ENCODE results near the gene CCSER1.

The CCSER1 gene

DNA sequence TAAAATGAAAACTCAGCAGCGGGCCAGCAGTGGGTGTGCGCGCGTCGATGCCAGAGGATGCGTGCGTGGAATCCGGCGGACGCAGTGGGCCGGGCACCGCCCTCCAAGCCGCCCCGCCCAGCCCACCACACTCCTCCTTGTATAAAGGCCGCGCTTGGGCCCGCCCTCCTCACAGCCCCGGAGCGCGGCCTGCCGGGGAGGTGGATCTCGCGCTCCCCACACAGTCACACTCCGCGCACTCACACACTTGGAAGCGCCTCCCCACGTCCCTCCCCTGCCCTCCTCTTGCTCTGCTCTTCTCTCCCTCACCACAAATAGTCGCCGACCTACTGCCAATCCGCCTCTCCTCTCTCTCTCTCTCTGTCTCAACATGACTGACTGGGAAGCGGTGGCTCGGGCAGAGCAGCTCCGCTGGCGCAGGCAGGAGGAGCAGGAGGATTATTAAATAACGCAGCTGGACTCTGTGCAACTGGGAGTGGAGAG, at the start of gene CCSER1:
Gene CCSER1 (plus strand): TSS at position 172 of the 483 bp plus-strand sequence.
- Mint-ChIP-seq H3K27ac (no peak within 1 kb of the TSS), H3K36me3 (no peaks in the 10 kb centered on the region), H3K4me3 (peak within 1 kb of the TSS; percentile 67), H3K9me3 (no peaks in the 10 kb centered on the region), H3K27me3 (peaks cover 40% of the 10 kb centered on the region), H3K4me1 (peaks cover 19% of the 10 kb centered on the region)

DNA sequence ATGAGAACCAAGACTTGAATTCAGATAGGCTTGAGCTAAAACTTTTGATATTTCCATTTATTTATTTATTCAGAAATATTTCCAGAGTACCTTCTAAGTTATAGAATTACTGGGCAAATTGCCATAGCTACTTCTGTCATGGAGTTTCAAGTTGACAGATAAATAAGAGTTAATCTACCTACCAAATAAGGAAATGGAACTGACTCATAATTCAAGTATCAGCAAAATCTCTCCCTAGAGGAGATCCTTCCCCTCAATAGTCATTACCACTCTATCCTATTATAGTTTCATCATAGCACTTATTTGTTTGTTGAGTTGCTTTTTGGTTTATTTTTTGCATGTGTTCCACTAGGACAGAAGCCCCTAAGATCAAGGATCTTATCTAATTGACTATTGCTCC, 48.8 kb upstream of the CCSER1 start:
- H3K4me3 Mint-ChIP-seq, result no peak overlapping the region
- no peaks in the 10 kb centered on the region for H3K4me1 Mint-ChIP-seq
- no peaks in the 10 kb centered on the region for H3K36me3 Mint-ChIP-seq
- H3K27ac Mint-ChIP-seq, result no peak overlapping the region
- H3K27me3 Mint-ChIP-seq, result peaks cover 1% of the 10 kb centered on the region
- no peaks in the 10 kb centered on the region for H3K9me3 Mint-ChIP-seq

DNA sequence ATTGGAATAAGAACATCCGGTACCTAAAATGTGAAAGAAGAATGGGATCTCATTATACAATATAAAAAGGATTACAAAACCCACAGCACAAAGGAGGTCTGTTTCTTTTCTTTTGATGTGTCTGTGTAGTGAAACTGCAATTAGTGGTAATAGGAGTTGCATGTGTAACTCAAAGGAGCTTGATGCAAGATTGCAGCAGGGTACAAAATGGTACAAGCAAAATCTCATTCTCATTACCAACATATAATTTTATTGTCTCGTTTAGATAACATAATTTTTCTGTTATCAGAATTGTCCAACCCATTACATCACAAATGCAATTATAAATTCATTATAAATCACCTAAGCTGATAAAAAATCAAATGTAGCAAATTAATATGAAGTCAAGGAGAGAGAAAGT, 47.1 kb upstream of the CCSER1 start:
- H3K4me3 Mint-ChIP-seq, result no peak overlapping the region
- H3K36me3 Mint-ChIP-seq, result no peaks in the 10 kb centered on the region
- H3K27me3 Mint-ChIP-seq, result no peaks in the 10 kb centered on the region
- no peaks in the 10 kb centered on the region for H3K4me1 Mint-ChIP-seq
- H3K9me3 Mint-ChIP-seq, result no peaks in the 10 kb centered on the region
- H3K27ac Mint-ChIP-seq, result peak overlapping the region; percentile 27

DNA sequence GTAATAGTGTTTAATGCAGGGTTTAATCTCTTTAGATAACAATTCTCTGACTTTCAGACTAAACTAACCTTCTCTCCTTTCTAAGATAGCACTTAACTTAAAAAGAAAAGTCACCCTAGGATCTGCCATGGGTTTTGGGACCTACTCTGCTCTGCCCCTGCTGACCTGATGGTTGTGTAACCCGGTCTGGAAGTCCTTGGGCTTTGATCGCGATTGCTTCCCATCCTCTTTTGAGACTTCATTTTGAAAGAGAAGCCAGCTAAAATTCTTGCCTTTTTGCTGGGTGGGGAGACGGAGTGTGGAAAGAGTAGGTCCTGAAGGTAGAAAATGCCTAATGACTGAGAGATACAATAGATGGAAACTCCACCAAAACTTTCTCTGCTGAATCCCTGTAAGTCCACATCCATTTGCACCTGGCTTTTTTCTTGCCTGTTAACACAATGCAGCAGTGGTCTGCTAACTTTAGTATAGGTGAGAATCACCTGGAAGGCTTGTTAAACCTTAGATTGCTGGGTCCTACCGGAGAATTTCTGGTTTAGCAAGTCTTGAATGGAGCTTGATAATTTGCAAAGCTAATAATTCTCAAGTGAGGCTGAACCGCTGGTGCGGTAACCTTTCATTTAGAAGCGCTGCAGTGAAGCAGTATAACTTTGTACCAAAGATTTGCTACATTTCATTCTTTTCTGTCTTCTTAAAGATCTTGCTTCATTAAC, 45.6 kb upstream of the CCSER1 start:
- H3K27ac Mint-ChIP-seq, result no peak overlapping the region
- no peaks in the 10 kb centered on the region for H3K27me3 Mint-ChIP-seq
- H3K36me3 Mint-ChIP-seq, result no peaks in the 10 kb centered on the region
- no peaks in the 10 kb centered on the region for H3K9me3 Mint-ChIP-seq
- no peaks in the 10 kb centered on the region for H3K4me1 Mint-ChIP-seq
- H3K4me3 Mint-ChIP-seq, result no peak overlapping the region

DNA sequence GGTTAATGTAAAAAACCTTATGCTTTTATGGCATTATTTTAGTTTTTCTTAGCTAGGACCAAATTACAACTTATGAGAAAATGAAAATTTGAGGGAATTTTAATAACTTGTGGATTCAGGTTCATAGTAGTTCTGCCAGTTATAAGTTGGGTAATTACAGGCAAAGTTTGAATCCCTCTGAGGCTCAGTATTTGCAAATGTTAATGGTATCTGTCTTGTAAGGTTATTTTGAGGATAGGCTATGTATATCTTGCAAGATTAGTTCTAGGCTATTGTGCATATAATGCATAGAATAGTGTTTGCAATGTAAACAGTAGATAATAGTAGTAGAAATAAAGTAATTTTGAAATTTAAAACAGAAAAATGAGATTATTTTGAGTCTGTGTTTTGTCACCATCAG, 44.7 kb upstream of the CCSER1 start:
- no peak overlapping the region for H3K27ac Mint-ChIP-seq

DNA sequence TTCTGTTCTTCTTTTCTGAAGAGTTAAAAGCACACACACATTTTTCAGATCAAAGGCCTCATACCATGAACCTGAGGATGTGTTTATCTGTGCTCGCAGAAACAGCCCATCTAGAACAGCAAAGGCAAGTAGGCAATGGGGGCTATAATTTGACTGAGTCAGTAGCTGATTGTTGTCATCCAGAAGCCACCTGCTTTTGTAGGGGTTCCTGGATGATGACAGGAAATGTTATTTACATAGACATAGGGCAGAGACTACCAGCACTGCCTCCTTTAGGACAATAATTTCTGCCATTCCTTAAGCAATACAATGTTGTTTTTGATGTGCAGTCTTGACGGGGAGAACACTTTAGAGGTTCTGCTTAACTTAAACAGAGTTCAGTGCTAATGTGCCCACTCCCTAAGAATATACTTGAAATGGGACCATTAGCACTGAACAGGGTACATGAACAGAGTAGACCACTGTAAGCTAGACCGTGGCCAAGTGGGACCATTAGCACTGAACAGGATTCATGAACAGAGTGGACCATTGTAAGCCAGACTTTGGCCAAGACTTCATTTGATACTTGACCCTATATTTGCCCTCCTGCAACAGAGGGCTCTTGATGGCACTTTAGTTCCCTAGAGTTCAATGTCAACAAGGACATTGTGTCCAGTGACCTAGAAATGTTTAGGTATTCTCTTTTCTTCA, 42.8 kb upstream of the CCSER1 start:
- Mint-ChIP-seq H3K27ac (no peak overlapping the region), H3K36me3 (no peaks in the 10 kb centered on the region), H3K4me3 (no peak overlapping the region), H3K9me3 (no peaks in the 10 kb centered on the region), H3K4me1 (no peaks in the 10 kb centered on the region), H3K27me3 (no peaks in the 10 kb centered on the region)

More for the DNA sequence above, 44.7 kb upstream of the CCSER1 start:
- Mint-ChIP-seq H3K27me3 (no peaks in the 10 kb centered on the region), H3K4me1 (no peaks in the 10 kb centered on the region), H3K9me3 (no peaks in the 10 kb centered on the region), H3K4me3 (no peak overlapping the region), H3K36me3 (no peaks in the 10 kb centered on the region)

DNA sequence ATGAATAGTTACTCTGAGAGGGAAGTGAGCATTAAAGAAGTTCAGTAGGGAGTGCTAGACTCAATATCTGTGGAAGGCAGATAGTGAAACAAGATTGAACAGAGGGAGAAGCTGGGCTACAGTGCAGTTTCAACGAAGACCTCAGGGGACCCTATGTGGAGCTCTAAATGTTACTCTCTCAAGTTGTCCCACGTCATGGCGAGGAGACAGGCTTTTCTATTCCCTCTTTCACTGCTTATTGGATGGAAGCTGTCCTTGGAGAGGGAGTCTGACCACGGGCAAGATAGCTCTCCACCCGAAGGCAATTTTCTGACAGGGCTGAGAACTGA, 42.3 kb upstream of the CCSER1 start:
- H3K27ac Mint-ChIP-seq, result no peak overlapping the region

DNA sequence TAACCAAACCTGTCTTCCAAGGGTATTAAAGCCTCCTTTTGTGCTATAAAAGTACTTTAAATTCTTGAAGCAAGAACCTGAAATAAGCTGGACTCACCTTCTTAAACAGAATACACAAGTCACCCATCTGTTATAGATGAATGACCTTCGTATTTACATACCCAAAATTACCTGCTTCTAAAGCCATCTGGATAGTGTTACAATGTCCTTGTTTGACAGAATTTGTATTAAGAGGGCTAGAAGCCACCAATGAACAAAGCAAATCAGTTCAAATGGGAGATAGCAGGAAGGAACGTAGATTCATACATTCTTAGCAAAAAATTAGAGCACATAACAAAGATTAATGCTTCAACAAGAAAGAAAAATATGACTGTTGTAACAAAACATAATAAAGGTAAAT, 33.7 kb upstream of the CCSER1 start:
- Mint-ChIP-seq H3K36me3 (no peaks in the 10 kb centered on the region), H3K4me1 (no peaks in the 10 kb centered on the region), H3K9me3 (no peaks in the 10 kb centered on the region), H3K27ac (no peak overlapping the region), H3K4me3 (no peak overlapping the region), H3K27me3 (peaks cover 3% of the 10 kb centered on the region)

More for the DNA sequence above, 42.3 kb upstream of the CCSER1 start:
- Mint-ChIP-seq H3K27me3 (no peaks in the 10 kb centered on the region), H3K36me3 (no peaks in the 10 kb centered on the region), H3K9me3 (no peaks in the 10 kb centered on the region), H3K4me1 (no peaks in the 10 kb centered on the region), H3K4me3 (no peak overlapping the region)

DNA sequence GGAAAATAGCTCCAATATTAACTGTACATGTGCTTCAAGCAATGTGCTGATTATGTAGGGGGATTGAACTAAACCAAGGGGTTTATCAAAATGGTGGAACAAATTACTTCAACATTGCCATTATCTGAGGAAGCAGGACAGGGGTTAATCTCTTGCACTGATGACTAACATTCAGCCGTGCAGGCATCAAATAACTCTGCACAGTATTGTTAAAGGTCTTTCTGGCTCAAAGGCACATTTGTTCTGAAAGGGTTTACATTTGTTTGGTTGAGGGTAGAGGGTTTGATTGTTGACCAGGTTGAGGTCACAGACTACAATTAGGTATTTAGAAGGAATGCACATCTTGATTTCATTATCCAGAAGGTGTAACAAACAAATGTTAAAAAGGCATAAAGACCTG, 32.2 kb upstream of the CCSER1 start:
- Mint-ChIP-seq H3K36me3 (no peaks in the 10 kb centered on the region), H3K27me3 (peaks cover 3% of the 10 kb centered on the region), H3K27ac (no peak overlapping the region), H3K4me1 (no peaks in the 10 kb centered on the region), H3K4me3 (no peak overlapping the region), H3K9me3 (no peaks in the 10 kb centered on the region)

DNA sequence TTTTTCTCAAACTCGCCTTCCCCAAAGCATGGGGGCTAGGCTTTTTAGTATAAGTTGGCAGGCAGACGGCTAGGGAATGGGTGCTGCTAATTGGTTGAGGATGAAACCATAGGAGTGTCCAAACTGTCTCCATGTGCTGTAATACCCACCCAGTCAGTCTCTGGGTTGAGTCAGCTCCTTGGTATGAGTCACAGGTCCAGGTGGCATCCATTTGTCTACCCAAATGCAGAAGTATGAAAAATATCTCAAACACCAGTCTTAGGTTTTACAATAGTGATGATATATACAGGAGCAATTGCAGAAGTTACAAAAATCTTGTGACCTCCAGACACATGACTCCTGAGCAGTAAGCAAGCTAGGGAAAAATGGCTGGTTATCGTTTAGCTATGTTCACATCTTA, 27.4 kb upstream of the CCSER1 start:
- Mint-ChIP-seq H3K4me3 (no peak overlapping the region), H3K27me3 (peaks cover 3% of the 10 kb centered on the region), H3K36me3 (no peaks in the 10 kb centered on the region), H3K4me1 (no peaks in the 10 kb centered on the region), H3K9me3 (no peaks in the 10 kb centered on the region), H3K27ac (no peak overlapping the region)

DNA sequence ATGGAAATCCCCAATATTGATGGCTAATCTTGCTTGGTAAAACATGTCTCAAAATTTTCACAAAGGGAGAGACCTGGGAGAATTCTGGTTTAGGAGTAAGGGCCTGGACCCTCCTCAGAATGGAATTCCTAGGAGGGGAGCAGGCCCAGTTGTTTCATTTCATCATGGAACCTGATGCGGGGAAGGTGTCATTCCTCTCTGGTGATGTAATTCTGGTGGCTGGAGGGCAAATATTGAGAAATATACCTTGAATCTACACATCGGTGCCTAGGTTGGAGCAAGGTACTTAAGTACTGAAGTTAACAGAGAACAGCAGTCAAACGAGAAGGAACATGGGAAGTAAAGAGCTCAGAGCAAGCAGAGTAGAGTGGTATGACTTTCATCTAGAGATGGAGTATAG, 23.2 kb upstream of the CCSER1 start:
- Mint-ChIP-seq H3K4me1 (no peaks in the 10 kb centered on the region), H3K4me3 (no peak overlapping the region), H3K9me3 (no peaks in the 10 kb centered on the region), H3K36me3 (no peaks in the 10 kb centered on the region), H3K27ac (no peak overlapping the region), H3K27me3 (peaks cover 4% of the 10 kb centered on the region)

DNA sequence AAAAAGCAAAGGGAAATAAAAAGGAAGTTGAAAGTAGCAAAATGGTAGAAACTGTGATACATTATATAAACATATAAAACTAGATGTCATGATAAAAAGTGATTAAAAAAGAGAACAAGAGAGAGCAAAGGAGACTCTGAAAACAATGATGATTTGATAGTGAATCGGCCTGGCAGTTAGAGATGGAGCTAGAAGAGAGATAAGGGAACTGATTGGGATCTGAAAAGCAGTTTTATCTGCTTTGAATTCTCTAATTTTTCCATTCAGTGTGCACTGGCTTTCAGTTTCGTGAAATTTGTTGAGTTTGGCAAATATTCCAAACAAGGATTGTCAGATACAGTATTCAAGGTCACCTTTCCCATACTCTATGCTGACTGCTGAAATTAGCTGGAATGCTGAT, 21.9 kb upstream of the CCSER1 start:
- H3K9me3 Mint-ChIP-seq, result no peaks in the 10 kb centered on the region

DNA sequence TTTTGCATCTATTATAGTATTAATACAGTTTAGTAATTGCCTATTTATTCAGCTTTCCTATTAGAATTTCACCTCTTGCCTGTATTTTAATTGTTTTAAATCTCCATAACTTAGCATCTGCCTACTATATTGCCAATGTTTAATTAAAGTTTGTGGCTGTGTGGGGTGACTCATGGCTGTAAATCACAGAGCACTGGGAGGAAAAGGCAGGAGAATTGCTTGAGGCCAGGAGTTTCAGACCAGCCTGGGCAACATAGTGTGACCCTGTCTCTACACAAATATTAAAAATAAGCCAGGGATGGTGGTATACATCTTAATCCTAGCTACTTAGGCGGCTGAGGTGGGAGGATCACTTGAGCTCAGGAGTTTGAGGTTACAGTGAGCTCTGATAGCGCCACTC, 14.5 kb upstream of the CCSER1 start:
- Mint-ChIP-seq H3K27ac (no peak overlapping the region), H3K9me3 (no peaks in the 10 kb centered on the region), H3K4me1 (no peaks in the 10 kb centered on the region), H3K27me3 (peaks cover 5% of the 10 kb centered on the region), H3K36me3 (no peaks in the 10 kb centered on the region), H3K4me3 (no peak overlapping the region)

More for the DNA sequence above, 21.9 kb upstream of the CCSER1 start:
- H3K36me3 Mint-ChIP-seq, result no peaks in the 10 kb centered on the region
- no peak overlapping the region for H3K4me3 Mint-ChIP-seq
- no peak overlapping the region for H3K27ac Mint-ChIP-seq
- H3K27me3 Mint-ChIP-seq, result peaks cover 4% of the 10 kb centered on the region
- H3K4me1 Mint-ChIP-seq, result no peaks in the 10 kb centered on the region

DNA sequence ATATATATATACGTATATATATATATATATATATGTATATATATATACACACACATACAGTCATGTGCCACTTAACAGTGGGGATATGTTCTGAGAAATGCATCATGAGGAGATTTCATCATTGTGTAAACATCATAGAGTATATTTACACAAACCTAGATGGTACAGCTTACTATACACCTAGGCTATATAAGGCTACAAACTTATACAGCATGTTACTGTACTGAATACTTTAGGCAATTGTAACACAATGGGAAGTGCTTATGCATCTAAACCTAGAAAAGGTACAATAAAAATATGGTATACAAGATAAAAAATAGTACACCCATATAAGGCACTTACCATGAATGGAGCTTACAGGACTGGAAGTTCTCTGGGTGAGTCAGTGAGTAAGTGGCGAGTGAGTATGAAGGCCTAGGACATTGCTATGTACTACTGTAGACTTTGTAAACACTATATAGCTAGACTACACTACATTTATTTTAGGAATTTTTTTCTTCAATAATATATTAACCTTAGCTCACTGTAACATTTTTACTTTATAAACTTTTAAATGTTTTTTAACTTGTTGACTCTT, 13.2 kb upstream of the CCSER1 start:
- Mint-ChIP-seq H3K27me3 (peaks cover 5% of the 10 kb centered on the region), H3K4me3 (no peak overlapping the region), H3K36me3 (no peaks in the 10 kb centered on the region), H3K27ac (no peak overlapping the region), H3K4me1 (no peaks in the 10 kb centered on the region), H3K9me3 (no peaks in the 10 kb centered on the region)

DNA sequence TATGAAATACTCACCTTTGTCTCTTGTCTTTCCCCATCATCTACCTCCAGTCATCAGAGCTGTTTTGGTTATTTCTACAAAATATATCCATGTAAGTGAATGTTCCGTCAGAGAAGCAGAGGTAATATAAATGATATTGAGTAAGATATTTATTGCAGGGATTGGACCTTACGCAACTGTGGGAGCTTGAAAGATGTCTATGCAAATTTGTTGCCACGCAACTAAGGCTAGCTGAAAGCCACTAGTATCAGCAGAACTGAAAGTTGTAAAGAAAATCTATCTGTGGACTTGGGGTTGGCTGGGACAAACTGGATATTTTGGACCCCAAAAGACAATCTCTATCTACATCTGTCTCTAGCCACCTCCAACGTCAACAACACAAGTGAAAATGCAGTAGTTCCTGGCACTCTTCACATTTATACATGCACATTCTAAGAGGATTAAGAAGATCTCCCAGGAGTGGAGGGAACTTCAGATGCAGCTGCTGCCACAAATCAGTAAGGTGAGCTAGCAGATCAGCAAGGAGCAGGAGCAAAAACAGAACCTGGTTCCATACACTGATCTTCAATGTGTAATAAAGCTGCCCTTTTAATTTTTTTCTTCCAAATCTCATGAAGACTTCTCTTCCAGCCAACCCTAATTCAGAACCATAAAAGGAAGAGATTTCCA, 8.5 kb upstream of the CCSER1 start:
- no peaks in the 10 kb centered on the region for H3K9me3 Mint-ChIP-seq
- H3K27me3 Mint-ChIP-seq, result peaks cover 6% of the 10 kb centered on the region
- no peak overlapping the region for H3K4me3 Mint-ChIP-seq
- H3K36me3 Mint-ChIP-seq, result no peaks in the 10 kb centered on the region
- no peaks in the 10 kb centered on the region for H3K4me1 Mint-ChIP-seq
- H3K27ac Mint-ChIP-seq, result no peak overlapping the region

DNA sequence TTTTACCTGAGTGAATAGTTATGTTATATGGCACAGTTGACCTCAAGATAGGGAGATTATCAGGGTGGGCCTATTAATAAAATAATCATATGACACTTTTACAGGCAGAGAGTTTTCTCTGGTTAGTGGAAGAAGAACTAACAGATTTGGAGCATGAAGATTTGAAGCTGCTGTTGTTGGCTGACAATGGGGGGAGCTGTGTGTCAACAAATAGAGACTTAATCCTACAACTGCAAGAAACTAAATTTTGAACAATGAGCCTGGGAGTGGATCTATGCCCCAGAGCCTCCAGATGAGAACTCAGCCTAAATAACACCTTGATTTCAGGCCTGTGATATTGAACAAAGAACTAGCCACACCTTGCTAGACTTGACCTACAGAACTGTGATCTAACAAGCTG, 7.2 kb upstream of the CCSER1 start:
- Mint-ChIP-seq H3K4me1 (no peaks in the 10 kb centered on the region), H3K9me3 (no peaks in the 10 kb centered on the region), H3K27ac (no peak overlapping the region), H3K4me3 (no peak overlapping the region), H3K36me3 (no peaks in the 10 kb centered on the region), H3K27me3 (peaks cover 9% of the 10 kb centered on the region)

Measured in activated naive CD4-positive, alpha-beta T cell treated with anti-CD3 and anti-CD28 coated beads, Interleukin-2, amount 50 U/mL, for 24 hours (primary cell).